ENCODE measurements around the gene ARL8A.

DNA sequence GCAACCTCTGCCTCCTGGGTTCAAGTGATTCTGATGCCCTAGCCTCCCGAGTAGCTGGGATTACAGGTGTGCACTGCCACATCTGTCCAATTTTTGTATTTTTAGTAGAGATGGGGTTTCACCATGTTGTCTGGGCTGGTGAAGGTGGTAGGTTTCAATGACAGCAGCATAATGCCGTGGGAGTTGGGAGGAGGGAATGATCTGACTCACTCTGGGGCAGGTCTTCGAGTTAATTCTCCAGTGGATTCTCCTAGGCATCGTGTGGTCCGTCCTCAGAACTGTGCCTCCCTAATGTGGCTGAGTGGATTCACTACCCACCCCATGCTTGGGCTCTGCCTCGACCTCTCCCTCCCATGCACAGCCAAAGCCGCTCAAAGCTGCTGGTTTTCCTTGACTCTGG, 23.5 kb downstream of the ARL8A start:
- TF ChIP-seq, protein P1, sequence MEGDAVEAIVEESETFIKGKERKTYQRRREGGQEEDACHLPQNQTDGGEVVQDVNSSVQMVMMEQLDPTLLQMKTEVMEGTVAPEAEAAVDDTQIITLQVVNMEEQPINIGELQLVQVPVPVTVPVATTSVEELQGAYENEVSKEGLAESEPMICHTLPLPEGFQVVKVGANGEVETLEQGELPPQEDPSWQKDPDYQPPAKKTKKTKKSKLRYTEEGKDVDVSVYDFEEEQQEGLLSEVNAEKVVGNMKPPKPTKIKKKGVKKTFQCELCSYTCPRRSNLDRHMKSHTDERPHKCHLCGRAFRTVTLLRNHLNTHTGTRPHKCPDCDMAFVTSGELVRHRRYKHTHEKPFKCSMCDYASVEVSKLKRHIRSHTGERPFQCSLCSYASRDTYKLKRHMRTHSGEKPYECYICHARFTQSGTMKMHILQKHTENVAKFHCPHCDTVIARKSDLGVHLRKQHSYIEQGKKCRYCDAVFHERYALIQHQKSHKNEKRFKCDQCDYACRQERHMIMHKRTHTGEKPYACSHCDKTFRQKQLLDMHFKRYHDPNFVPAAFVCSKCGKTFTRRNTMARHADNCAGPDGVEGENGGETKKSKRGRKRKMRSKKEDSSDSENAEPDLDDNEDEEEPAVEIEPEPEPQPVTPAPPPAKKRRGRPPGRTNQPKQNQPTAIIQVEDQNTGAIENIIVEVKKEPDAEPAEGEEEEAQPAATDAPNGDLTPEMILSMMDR (IDR thresholded peaks at IDR 0.05): no peak
- TF ChIP-seq EZH2 (IDR thresholded peaks at IDR 0.05; ENCODE audit: borderline replicate concordance, insufficient read depth, low read depth, low read length, poor library complexity, severe bottlenecking): no peak

All from B cell (primary cell).